ENCODE results near the gene TMF1. TPM values are rescaled to one million over a fixed set of nuclear protein-coding genes. Genes with fewer than 3 reads are reported as not detected.
A peak's percentile ranks its signal among the peaks of the same experiment; 100 is the strongest.

The TMF1 gene
- total RNA-seq, 1 donor from 2014 or later: 37.7 TPM

- peak within 1 kb of the TSS; percentile 95 for H3K27ac Mint-ChIP-seq (ENCODE audit: unreplicated experiment)
- peaks cover 78% of the 10 kb centered on the region for H3K4me1 Mint-ChIP-seq (ENCODE audit: low read depth)
- TF ChIP-seq, protein P1, sequence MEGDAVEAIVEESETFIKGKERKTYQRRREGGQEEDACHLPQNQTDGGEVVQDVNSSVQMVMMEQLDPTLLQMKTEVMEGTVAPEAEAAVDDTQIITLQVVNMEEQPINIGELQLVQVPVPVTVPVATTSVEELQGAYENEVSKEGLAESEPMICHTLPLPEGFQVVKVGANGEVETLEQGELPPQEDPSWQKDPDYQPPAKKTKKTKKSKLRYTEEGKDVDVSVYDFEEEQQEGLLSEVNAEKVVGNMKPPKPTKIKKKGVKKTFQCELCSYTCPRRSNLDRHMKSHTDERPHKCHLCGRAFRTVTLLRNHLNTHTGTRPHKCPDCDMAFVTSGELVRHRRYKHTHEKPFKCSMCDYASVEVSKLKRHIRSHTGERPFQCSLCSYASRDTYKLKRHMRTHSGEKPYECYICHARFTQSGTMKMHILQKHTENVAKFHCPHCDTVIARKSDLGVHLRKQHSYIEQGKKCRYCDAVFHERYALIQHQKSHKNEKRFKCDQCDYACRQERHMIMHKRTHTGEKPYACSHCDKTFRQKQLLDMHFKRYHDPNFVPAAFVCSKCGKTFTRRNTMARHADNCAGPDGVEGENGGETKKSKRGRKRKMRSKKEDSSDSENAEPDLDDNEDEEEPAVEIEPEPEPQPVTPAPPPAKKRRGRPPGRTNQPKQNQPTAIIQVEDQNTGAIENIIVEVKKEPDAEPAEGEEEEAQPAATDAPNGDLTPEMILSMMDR (IDR thresholded peaks at IDR 0.05): no peak
- H3K9me3 Mint-ChIP-seq (ENCODE audit: low read depth): no peaks in the 10 kb centered on the region
- H3K4me3 Mint-ChIP-seq (ENCODE audit: unreplicated experiment): peak within 1 kb of the TSS; percentile 92
- peak; percentile 98 for DNase-seq (ENCODE audit: low spot score)
- H3K27me3 Mint-ChIP-seq (ENCODE audit: low read depth): no peaks in the 10 kb centered on the region
- no peaks in the 10 kb centered on the region for H3K36me3 Mint-ChIP-seq (ENCODE audit: low read depth)
Measured at GRCh38 chr3:69084326-69085167, 32.4 kb upstream of the TMF1 start, which contains the start of gene ARL6IP5. Gene ARL6IP5 (plus strand): TSS chr3:69084937. CDS start chr3:69085048, 111 bp downstream.

DNA sequence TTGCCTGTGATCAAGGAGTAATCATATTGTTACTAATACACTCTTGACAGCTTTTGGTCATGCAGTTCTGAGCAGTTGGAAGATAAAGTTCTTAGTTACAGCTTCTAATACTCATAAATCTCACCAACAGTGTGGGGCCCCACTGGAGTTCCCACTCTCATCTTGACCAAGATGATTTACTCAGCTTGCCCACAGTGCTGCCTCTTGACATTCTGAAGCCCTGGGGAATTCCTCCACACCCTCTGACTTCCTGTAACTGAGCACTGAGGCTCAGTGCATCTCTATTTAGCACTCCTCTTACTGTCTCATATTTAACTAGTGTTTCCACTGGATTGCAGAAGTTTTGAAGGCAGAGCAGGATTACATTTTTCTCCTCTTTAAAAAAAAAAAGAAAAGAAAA, 30.7 kb upstream of the TMF1 start:
- Mint-ChIP-seq H3K9me3 (ENCODE audit: low read depth) (no peaks in the 10 kb centered on the region), H3K4me1 (ENCODE audit: low read depth) (peaks cover 78% of the 10 kb centered on the region), H3K27ac (ENCODE audit: unreplicated experiment) (peak overlapping the region; percentile 95), H3K36me3 (ENCODE audit: low read depth) (no peaks in the 10 kb centered on the region), H3K27me3 (ENCODE audit: low read depth) (no peaks in the 10 kb centered on the region), H3K4me3 (ENCODE audit: unreplicated experiment) (peak overlapping the region; percentile 49)
- TF ChIP-seq, protein P1 (IDR thresholded peaks at IDR 0.05): no peak
- no peak for DNase-seq (ENCODE audit: low spot score)

GRCh38 chr3:69082361-69082760, 30.2 kb upstream of the TMF1 start:
- TF ChIP-seq, protein P1 (IDR thresholded peaks at IDR 0.05): no peak
- peaks cover 77% of the 10 kb centered on the region for H3K4me1 Mint-ChIP-seq (ENCODE audit: low read depth)
- no peaks in the 10 kb centered on the region for H3K9me3 Mint-ChIP-seq (ENCODE audit: low read depth)
- no peak overlapping the region for H3K4me3 Mint-ChIP-seq (ENCODE audit: unreplicated experiment)
- no peaks in the 10 kb centered on the region for H3K27me3 Mint-ChIP-seq (ENCODE audit: low read depth)
- no peak for DNase-seq (ENCODE audit: low spot score)
- H3K36me3 Mint-ChIP-seq (ENCODE audit: low read depth): no peaks in the 10 kb centered on the region
- peak overlapping the region; percentile 95 for H3K27ac Mint-ChIP-seq (ENCODE audit: unreplicated experiment)

GRCh38 chr3:69081583-69082262, 29.6 kb upstream of the TMF1 start:
- Mint-ChIP-seq H3K4me1 (ENCODE audit: low read depth) (peaks cover 75% of the 10 kb centered on the region), H3K27me3 (ENCODE audit: low read depth) (no peaks in the 10 kb centered on the region), H3K27ac (ENCODE audit: unreplicated experiment) (peak overlapping the region; percentile 95), H3K9me3 (ENCODE audit: low read depth) (no peaks in the 10 kb centered on the region), H3K4me3 (ENCODE audit: unreplicated experiment) (no peak overlapping the region), H3K36me3 (ENCODE audit: low read depth) (peaks cover 1% of the 10 kb centered on the region)
- DNase-seq (ENCODE audit: low spot score): no peak
- TF ChIP-seq, protein P1 (IDR thresholded peaks at IDR 0.05): no peak

- Mint-ChIP-seq H3K4me3 (ENCODE audit: unreplicated experiment) (peak within 1 kb of the TSS; percentile 78), H3K4me1 (ENCODE audit: low read depth) (peaks cover 65% of the 10 kb centered on the region), H3K9me3 (ENCODE audit: low read depth) (no peaks in the 10 kb centered on the region), H3K27ac (ENCODE audit: unreplicated experiment) (peak within 1 kb of the TSS; percentile 34), H3K36me3 (ENCODE audit: low read depth) (peaks cover 2% of the 10 kb centered on the region), H3K27me3 (ENCODE audit: low read depth) (no peaks in the 10 kb centered on the region)
- TF ChIP-seq, protein P1 (IDR thresholded peaks at IDR 0.05): no peak
- peak; percentile 93 for DNase-seq (ENCODE audit: low spot score)
Measured at GRCh38 chr3:69080233-69080920, 28.2 kb upstream of the TMF1 start, which contains the start of gene UBA3. Gene UBA3 (minus strand): TSS chr3:69080365. CDS start chr3:69080353, 12 bp downstream.

Data from chondrocyte (in vitro differentiated cells).